ENCODE measurements around the gene MTM1.

MTM1 gene

GRCh38 chrX:150568320-150569154, at the start of gene MTM1:
Gene MTM1, plus strand, starts transcription at chrX:150568621. Its CDS starts 23,994 bp downstream, at chrX:150592615.
- DNase-seq, result peak; percentile 92

DNA sequence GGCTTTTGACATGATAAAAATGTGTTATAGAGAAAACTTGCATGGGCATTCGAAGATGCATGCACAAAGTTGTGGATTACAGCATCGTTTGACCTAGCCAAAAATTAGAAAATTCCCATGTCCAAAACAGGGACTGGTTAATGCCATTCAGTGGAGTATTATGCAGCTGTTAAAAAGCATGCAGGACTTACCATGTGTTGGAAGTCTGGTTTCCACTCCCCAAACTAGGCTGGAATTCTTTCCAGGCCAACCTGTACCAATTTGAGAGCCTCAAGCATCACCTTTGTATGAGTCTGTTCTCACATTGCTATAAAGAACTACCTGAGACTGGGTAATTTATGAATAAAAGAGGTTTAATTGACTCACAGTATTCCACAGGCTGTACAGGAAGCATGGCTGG, 45.9 kb upstream of the MTM1 start:
- no peak for DNase-seq

GRCh38 chrX:150525061-150525919, 43.1 kb upstream of the MTM1 start:
- no peak for DNase-seq

DNA sequence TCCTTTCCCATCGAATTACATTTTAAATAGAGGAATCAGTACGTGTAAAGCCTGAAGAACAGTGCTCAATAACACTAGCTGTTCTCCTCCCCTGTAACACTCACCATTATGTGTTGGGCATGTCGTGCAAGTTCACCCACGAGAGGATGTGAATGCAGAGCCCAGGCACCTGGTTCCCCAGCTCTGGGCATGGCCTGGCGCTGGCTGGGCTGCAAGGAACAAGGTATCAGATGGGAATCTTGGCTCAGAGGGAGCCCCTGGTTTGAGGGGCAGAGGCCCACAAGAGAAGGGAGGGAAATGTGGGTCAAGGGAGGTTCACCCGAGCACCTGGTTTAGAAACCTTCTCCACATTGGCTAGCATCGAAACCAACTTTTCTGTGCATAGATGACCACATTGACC, 41.7 kb upstream of the MTM1 start:
- no peak for DNase-seq

DNA sequence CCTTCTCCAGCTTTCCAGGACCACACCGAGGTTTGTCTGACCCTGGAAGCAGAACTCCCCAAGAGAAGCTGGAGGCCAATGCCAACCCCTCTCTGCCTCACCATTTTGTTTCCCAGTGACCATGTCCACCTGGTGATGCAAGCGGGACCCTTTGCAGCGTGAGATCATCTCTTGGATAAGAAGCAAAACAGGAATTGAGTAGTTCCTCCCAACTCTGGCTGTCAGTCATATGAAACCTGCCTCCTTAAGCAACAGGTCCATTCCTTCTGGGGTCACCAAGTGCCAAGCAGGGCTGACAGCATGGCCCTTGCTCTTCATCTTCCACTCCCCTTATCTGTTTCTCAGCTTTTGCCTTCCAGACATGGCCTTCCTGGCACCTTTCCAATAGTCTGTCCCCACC, 41.3 kb upstream of the MTM1 start:
- DNase-seq, result no peak

DNA sequence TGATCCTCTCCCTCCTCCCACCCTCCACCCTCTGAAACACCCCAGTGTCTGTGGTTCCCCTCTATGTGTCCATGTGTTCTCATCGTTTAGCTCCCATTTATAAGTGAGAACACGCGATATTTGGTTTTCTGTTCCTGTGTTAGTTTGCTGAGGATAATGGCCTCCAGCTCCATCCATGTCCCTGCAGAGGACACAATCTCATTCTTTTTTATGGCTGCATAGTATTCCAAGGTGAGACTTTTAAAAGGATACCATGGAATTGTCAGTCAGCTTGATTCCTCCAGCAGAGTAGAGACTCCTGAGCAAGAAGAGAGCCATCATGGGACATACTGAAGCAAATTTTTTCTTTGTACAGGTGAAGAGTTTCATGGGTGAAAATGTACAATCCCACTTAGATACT, 38.8 kb upstream of the MTM1 start:
- no peak for DNase-seq

GRCh38 chrX:150530821-150531220, 37.6 kb upstream of the MTM1 start:
- DNase-seq, result no peak

DNA sequence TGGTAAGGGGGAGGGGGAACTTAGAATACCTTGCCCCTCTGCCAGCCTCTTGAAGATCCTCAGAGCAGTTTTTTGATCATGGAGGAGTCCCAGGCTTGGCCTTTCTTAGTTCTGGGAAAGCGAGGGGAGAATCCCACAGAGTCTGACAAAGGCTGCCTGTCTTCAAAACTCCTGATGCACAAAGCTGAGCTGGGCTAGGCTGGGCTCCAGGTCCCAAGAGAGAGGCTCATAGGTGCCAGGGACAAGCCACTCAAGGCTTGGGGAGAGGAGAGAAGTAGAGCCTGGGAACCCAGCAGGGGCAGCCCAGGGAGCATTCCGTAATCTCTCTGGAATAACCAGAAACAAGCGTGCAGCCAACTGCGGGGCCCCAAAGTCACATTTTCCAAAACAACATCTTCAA, 37.0 kb upstream of the MTM1 start:
- DNase-seq, result no peak

DNA sequence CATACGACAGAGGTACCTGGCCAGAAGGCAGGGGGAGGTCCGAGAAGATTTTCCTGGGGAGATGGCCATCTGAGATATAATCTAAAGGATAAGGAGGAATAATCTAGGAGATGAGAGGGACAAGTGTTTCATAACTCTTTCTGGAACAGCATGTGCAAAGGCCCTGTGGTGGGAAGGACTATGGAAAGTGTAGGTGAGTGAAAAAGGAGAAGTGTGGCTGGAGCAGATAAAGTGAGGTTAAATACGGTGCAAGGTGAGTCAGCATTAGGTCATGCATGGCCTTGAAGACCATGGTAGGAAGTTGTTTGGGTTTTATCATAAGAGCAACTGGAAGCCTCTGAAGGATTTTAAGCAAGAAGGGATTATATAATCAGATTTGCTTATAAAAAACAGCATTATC, 34.6 kb upstream of the MTM1 start:
- no peak for DNase-seq

DNA sequence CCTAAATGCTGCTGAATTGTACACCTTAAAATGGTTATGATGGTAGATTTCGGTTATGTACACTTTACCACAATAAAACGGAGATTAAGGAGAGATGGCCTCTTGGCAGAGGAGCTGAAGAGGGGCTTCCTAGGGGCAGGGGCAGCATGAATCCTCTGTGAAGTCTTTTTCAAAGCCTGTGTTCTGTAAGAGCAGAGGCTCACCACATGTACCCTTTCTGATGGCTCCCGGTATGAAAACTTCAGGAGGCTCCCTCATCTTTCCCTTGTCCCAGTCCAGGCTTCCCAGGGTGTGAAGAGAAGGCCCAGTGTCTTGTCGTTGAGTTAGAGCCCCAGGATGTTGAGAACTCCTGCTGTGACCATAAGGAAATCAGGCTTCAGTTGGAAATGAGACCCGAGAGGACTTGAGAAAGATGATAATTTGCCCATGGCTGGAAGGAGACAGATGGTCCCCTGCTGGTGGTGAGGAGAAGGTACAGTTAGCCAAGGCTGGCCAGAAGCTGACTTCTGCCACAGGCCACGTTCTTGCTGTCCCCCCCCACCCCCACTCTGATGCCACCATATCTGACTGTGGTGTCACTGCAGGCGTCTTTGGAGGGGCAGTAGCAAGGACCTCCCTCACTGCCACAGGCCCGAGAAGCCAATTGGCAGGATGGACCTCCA, 31.8 kb upstream of the MTM1 start:
- DNase-seq, result no peak

GRCh38 chrX:150537851-150538250, 30.6 kb upstream of the MTM1 start:
- no peak for DNase-seq

GRCh38 chrX:150540965-150541364, 27.5 kb upstream of the MTM1 start:
- DNase-seq, result no peak

GRCh38 chrX:150542846-150543229, 25.6 kb upstream of the MTM1 start:
- DNase-seq, result no peak

DNA sequence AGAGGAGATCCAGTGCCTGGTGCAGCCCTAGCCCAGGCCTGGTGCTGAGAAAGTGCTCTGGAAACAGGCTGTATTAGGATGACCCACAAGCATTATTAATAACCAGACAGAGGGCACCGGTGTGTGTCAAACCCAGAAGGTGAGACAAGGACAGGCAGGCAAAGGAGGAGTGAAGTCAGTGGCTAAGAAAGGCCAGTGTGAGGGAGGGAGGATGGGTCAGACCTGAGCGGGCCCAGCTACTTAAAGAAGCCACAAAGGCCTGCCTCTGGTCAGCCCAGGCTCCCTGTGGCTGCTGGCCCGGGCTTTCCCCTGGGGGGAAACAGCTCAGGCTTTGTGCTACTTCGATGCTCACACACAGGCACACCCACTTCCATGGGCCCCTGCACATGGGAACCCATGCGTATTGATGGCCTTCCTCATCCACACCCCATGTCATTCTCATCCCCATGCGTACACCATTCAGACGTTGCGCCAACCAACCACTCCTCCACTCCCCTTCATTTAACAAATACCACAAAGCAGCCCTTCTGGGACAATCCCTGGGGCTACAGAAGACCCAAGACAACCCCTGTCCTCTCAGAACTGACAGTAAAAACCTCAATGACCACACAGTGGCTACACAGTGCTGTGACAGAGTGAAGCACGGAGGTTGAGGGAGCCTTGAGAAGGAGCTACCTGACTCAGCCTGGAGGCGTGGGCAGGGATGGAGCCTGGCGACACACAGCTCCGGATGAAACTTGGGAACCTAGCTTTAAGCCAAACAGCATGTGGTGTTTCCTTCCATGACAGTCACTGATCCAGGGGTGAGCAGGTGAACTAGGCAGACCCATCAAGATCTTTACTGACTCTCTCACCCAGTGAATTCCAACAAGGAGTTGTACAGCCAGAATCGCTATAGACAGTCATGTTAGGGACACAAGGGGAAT, 24.9 kb upstream of the MTM1 start:
- no peak for DNase-seq

GRCh38 chrX:150544222-150544787, 24.1 kb upstream of the MTM1 start:
- peak; percentile 43 for DNase-seq

DNA sequence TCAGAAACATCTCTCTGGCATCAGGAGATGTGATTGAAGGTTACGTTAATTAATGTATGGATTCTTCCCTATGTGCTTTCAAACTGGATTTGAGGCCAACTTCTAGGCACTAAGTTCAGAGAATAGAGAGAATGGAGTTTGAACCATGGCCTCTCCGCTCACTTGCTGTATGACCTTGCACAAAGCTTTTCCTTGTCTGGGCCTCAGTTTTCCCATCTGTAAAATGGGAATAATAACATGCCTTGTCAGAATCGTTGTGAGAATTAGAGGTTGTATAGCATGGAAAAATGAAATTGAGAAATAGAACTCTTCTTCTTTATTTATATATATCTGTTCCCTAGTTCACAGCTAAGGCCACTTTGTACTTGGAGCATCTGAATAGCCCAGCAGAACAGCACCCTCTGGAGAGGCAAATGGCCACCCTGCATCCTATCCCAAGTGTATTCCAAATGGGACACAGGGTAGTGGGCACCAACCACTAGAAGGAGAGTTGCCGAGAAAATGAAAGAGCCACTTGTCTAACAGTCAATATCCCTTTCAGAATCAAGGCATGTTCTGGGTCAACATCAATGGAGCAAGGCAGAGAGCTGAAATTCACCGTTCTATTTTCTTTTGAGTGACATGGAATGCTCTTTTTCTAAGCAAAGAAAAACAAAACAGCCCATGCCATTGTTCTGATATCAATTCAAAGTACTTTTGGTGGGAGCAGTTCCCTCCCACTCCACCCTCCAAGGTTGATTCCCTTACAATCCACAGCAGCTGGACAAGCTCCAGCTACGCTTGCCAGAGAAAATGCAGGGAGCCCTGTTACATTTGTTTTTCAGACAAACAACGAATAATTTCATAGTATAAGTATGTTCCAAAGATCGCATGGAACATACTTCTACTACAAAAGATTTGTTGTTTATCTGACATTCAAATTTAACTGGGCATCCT, 23.3 kb upstream of the MTM1 start:
- DNase-seq, result no peak

GRCh38 chrX:150546711-150547153, 21.7 kb upstream of the MTM1 start:
- peak; percentile 58 for DNase-seq

DNA sequence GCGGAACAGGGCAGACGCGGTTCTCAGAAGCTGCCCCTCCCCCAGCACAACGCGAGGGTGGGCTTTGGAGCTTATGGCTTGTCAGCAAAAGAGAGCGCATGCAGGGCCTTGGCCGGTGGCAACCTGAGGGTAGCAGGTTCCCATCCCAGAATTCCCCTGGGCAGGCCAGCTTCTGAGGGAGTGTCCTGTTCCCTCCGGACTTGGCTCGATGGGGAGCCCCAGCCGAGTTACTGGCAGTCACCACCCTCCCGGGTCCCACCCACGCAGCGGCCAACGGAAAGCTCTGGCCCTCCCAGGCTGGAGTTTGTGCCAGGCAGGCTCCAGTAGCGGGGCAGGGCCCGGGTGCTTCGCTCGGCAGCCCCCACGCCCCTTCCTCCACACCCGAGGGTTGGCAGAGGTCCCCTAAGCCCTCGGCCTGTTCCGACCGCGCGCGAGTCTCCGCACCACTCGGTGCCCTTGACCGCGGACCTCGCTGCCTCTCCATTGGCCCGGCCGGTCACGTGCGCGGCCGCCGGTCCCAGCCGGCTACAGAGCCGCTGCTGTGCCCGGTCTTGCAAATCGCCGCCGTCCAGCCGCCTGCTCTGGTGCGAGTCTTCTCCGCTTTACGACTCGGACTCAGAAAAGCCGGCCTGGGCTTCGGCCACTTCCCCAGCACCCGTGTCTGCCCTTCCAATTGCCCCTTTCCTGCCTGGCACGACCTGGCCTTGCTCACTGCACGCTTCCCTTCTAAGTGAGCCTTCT, 20.9 kb upstream of the MTM1 start:
- DNase-seq, result peak; percentile 15

GRCh38 chrX:150548251-150548650, 20.2 kb upstream of the MTM1 start:
- no peak for DNase-seq

DNA sequence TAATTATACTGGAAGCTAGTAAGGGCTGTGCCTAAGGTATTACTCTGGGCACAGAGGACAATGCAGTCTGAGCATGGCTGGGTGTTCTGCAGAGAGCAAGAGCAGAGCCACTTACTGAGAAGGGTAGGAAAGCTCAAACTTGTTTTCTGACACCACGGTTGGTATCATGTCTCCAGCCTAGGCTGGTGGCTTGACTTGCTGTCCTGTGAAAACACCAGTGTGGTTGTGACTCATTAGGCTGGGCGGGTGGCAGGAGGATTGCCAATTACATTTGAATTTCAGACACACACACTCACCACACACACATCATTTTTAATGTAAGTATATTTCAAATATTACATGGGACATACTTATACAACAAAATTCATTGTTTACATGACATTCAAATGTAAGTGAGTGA, 19.7 kb upstream of the MTM1 start:
- DNase-seq, result no peak
